ENCODE results near the gene ATP8A2. TPM values are rescaled to one million over a fixed set of nuclear protein-coding genes. Genes with fewer than 3 reads are reported as not detected.

ATP8A2 gene
- total and polyA plus RNA-seq, 10 of the 15 experiments (the other 5 are each of a cell fraction or from before 2014, with no cell fraction given): 0.01 to 0.04 (median 0.04) TPM; not detected in 7

DNA sequence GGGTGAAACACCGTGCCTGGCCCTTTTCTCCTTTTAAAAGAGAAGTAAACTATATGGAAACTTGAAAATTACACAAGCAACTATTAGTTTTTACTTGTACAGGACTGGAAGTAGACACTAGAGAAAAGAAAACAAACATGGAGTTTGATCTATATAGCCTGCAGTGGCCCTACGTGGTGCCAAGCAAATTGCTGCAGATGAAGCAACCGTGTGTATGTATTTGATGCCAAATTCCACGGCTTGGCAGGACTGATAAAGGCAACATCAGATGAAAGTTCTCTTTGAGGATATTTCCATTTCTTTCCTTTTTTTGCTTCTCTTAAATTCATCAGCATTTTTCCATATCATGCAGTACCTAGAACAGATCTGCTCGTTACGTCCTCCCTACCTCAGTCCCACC is 49.8 kb downstream of the ATP8A2 start (continued):
- TF ChIP-seq, protein P1, sequence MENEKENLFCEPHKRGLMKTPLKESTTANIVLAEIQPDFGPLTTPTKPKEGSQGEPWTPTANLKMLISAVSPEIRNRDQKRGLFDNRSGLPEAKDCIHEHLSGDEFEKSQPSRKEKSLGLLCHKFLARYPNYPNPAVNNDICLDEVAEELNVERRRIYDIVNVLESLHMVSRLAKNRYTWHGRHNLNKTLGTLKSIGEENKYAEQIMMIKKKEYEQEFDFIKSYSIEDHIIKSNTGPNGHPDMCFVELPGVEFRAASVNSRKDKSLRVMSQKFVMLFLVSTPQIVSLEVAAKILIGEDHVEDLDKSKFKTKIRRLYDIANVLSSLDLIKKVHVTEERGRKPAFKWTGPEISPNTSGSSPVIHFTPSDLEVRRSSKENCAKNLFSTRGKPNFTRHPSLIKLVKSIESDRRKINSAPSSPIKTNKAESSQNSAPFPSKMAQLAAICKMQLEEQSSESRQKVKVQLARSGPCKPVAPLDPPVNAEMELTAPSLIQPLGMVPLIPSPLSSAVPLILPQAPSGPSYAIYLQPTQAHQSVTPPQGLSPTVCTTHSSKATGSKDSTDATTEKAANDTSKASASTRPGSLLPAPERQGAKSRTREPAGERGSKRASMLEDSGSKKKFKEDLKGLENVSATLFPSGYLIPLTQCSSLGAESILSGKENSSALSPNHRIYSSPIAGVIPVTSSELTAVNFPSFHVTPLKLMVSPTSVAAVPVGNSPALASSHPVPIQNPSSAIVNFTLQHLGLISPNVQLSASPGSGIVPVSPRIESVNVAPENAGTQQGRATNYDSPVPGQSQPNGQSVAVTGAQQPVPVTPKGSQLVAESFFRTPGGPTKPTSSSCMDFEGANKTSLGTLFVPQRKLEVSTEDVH (IDR thresholded peaks at IDR 0.05; ENCODE audit: low read depth, partially characterized antibody): no peak
- TF ChIP-seq CBX5 (IDR thresholded peaks at IDR 0.05; ENCODE audit: low read depth): no peak
- TF ChIP-seq, protein P2, sequence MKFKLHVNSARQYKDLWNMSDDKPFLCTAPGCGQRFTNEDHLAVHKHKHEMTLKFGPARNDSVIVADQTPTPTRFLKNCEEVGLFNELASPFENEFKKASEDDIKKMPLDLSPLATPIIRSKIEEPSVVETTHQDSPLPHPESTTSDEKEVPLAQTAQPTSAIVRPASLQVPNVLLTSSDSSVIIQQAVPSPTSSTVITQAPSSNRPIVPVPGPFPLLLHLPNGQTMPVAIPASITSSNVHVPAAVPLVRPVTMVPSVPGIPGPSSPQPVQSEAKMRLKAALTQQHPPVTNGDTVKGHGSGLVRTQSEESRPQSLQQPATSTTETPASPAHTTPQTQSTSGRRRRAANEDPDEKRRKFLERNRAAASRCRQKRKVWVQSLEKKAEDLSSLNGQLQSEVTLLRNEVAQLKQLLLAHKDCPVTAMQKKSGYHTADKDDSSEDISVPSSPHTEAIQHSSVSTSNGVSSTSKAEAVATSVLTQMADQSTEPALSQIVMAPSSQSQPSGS (IDR thresholded peaks at IDR 0.05; ENCODE audit: low read length): no peak
- no peak for TF ChIP-seq ZNF592 (IDR thresholded peaks at IDR 0.05)
- TF ChIP-seq POU2F2 (IDR thresholded peaks at IDR 0.05; ENCODE audit: borderline replicate concordance, low read depth, low read length): no peak
- no peak for TF ChIP-seq RCOR1 (conservative IDR thresholded peaks at IDR 0.05; ENCODE audit: low read depth, low read length)
- TF ChIP-seq JUND (IDR thresholded peaks at IDR 0.05; ENCODE audit: low read depth, low read length): no peak

Data from GM12878 (cell line).